Measurements from ENCODE around the gene CHD8.

DNA sequence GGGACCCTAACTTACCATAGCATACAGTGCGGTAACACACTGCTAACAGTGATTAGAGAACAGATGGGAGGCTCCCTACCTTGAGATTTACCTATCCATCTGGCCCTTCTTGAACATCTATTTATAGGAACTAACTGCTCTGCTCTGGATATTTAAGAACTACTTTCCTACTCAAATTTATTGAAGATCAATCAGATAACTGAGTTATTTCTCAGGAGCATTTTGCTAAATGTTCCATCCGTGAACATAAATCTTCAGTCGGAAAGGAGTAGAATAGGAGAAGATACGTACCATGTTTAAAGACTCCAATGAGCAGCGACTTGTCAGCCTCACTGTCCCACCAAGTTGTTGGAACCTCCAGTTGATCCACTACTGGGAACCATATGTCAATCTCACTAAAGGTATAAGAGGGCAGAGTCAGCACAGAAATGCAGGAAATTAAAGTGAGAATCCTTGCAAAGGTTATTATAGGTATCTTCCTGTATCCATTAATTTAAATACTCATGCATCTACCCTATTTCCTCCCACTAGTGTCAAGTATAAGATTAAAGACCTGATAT is 56.5 kb downstream of the CHD8 start:
- TF ChIP-seq REST (IDR thresholded peaks at IDR 0.05; ENCODE audit: insufficient read depth in 1 of 2, low read depth in 2 of 2, low read length in 1 of 2) (no peak), TCF7L2 (IDR thresholded peaks at IDR 0.05; ENCODE audit: low read depth, low read length) (no peak), POLR2AphosphoS5 (IDR thresholded peaks at IDR 0.05; ENCODE audit: low read depth, low read length) (no peak)
- TF ChIP-seq, protein P1, sequence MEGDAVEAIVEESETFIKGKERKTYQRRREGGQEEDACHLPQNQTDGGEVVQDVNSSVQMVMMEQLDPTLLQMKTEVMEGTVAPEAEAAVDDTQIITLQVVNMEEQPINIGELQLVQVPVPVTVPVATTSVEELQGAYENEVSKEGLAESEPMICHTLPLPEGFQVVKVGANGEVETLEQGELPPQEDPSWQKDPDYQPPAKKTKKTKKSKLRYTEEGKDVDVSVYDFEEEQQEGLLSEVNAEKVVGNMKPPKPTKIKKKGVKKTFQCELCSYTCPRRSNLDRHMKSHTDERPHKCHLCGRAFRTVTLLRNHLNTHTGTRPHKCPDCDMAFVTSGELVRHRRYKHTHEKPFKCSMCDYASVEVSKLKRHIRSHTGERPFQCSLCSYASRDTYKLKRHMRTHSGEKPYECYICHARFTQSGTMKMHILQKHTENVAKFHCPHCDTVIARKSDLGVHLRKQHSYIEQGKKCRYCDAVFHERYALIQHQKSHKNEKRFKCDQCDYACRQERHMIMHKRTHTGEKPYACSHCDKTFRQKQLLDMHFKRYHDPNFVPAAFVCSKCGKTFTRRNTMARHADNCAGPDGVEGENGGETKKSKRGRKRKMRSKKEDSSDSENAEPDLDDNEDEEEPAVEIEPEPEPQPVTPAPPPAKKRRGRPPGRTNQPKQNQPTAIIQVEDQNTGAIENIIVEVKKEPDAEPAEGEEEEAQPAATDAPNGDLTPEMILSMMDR (IDR thresholded peaks at IDR 0.05): no peak
